H4 (cell line): ENCODE data around the gene AMBP. TPM values are rescaled to one million over a fixed set of nuclear protein-coding genes. Genes with fewer than 3 reads are reported as not detected.

Experiments used
- DNase-seq: peaks from one replicate; pipeline ENCODE4 v3.0.0-alpha.2; 2015; ENCODE audit warnings: low spot score
- total RNA-seq: library from RNA; depleted of rRNA; stranded (reverse); fragments of >200 nt; shearing (Covaris generic); gene quantifications from 2 replicates; pipeline ENCODE4 v1.2.3, GENCODE V29; 2014

AMBP gene
- total RNA-seq, 1 experiment from 2014 or later: 6.6 TPM

DNA sequence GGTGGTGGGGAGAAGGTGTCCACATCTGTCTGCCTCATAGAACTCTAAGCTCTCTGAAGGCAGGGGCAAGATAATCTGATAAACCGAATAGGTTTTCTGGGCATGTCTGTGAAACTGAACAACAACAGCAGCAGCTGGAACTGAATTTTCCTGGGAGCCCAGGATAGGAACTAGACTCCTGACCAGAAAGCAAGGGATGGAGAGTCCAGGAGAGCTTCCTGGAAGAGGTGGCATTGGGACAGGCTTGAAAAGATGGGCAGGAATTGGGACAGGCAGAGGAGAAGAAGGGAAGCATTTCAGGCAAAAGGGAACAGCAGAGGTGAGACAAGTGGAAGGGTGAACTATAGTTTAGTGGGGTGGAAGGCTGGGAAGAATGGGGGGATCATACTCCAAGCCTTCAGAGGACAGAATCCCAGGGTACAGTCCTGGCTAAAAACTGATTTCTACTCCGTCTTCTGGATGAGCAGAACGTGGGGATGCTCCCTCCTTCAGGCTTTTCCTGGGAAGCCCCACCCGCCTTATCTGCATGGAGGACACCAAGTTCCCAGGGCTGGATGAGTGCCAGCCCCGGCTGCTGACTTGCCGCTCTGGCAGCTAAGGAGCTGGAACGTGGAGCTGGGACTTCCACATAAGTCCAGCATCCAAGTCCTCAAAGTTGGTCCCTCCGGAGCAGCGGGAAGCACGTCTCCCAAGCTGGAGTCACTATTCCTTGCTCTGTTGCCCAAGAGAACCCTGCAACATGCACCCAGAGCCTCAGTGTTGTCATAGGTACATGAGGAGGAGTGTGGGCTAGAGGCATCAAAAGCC is 34.9 kb upstream of the AMBP start:
- no peak for DNase-seq

DNA sequence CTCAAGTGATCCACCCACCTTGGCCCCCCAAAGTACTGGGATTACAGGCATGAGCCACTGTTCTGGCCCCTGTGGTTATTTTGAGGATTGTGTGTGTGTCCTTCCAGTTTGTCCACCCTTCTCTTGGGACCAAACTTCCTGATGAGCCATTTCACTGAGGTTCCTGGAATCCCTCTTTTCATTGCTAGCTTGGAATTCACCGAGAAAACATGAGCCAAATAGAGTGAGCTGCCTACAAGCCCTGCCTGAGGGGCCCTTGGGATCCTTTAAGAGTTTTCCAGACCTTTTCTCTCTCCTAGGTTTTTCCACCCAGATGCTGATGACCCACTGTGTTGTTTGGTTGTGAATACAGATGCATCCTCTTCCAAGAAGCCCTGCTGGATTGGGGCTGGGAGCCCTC is 34.2 kb upstream of the AMBP start:
- no peak for DNase-seq

DNA sequence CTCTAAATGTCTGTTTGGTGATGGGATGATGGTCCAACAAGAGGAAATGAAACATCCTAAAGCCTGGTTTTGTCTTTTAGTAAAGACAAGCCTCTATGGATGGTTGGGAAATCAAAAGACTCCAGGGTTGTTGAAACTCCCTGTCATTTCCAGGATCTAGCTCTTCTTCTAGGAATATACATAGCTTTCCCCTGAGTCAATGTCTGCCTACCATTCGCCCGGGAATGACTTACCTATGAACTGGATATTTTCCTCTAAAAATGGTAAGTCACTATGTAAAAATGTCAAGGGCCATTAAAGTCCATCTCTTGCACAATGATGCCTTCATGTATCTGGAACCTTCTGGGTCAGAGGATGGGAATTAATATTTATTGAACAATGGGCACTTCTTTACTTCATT is 32.1 kb upstream of the AMBP start:
- no peak for DNase-seq

DNA sequence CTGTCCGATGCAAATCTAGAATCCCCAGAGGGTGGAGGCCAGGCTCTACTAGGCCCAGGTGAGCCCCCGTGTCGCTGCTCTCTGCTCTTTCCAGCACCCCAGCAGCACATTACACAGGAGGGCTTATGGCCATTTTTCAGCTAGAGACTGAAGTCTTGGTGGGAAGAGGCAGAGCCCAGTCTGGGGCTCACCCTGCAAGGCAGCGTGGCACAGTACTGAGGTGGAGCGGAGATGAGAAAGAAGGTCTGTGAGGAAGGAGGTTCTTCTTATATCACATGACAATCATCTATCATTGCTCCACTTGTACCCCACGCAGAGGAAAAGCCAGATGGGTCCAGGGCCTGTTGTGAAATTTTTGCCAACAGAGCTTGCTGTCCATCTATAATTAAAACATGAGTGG is 31.0 kb upstream of the AMBP start:
- DNase-seq: no peak

DNA sequence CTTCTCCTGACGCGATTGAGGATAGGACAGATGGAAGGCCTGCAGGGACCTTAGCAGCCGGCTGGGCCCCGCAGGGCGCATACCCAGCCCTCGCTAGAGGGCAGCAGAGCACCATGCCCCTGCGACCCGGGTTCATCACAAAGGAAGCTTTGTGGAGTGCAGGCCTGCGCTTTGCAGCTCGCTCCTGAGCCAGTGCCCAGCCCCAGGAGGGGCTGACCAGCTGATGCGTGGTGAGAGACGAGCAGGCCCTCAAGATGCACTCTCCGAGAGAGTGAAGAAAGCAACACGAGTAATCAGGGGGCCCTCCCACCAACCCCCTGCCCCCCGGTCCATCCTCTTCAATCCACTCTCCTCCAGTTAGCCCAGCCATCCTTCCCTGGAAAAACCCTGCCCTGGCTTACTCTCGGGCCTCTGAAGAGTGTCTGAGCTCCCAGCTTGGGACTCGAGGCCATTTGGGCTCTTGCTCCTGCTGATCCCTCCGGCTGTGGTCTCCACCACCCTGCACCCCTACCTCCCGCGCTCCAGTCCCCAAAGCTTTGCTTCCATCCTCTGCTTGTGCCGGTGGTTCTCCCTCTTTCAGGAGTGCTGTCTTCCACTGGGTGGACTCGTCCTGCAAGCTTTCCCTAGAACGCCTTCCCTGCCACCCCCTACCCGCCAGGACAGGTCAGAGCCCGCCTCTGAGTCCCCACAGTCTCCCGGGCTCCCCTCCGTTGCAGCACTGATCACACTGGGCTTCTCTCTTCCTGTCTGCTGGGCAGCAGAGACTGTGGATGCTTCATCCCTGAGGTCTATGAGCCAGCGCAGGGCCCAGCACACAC is 30.1 kb upstream of the AMBP start:
- peak; percentile 53 for DNase-seq

DNA sequence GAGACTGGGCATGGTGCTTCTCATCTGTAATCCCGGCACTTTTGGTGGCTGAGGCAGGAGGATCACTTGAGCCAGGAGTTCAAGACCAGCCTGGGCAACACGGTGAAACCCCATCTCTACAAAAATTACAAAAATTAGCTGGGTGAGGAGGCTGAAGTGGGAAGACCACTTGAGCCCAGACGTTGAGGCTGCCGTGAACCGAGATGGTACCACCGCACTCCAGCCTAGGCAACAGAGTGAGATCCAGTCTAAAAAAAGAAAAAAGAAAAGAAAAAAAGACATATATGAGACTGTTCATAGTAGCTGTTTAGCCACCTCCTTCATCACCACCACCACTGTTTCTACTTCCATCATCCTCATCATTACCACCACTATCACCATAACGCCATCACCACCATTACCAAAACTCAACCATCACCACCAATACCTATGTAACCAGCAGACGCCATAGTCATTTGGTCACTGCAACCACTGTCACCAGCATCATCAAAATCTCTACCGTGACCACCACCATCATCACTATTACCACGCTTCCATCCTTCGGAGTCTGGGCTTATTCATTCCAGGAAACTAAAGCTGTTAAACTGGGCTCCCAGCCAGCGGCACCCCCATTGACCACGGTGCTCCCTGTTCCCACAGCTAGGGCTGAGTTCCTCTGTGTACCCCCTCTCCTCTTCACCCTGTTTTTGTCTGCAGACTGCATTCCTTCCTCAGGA is 29.3 kb upstream of the AMBP start:
- DNase-seq: no peak

DNA sequence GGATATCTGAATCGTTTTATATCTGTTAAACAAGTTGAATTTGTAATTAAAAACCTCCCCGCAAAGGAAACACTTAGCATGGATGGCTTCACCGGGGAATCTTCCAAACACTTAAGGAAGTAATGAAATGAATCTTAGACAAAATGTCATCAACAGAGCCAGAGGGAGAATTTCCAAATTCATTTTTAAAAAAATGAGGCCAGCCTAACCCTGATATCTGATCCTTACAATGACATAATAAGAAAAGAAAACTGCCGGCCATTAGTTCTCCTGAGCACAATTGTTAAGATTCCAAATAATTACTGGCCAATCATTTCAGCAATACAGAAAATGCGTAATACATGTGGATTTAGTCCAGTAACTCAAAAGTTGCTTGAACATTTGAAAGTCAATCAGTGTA is 27.1 kb upstream of the AMBP start:
- DNase-seq: no peak

DNA sequence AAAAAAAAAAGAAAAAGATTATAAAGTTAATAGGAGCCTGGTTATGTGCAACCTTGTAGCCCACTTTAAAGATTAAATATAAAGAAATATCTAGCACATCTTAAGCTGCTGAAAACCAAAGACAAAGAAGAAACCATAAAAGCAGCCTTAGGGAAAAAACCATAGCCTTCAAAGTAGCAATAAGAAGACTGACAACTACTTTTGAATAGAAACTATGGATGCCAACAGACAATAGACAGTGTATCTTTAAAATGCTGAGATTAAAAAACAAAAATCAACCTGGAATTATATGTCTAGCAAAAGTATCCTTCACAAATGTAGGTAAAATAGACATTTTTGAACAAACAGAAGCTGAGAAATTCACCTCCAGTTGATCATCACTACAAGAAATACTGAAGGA is 24.4 kb upstream of the AMBP start:
- no peak for DNase-seq

DNA sequence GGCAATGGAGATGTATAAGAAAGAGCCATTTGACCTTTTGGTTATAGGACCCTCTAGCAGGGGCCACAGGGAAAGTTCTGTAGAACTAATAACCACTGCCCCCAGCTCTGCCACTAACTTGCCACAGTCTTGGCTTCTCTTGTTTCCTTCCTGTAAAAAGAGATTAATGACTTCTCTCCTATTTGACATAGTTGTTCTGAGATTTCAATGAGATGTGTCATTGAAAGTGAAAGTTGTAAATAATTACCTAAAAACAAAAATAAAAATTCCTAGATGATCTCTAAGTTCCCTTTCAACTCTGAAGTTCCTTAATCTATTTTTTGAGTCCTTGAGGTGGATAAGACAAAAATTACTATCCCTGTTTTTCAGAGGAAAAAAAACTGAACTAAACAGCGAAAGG is 22.4 kb upstream of the AMBP start:
- no peak for DNase-seq

DNA sequence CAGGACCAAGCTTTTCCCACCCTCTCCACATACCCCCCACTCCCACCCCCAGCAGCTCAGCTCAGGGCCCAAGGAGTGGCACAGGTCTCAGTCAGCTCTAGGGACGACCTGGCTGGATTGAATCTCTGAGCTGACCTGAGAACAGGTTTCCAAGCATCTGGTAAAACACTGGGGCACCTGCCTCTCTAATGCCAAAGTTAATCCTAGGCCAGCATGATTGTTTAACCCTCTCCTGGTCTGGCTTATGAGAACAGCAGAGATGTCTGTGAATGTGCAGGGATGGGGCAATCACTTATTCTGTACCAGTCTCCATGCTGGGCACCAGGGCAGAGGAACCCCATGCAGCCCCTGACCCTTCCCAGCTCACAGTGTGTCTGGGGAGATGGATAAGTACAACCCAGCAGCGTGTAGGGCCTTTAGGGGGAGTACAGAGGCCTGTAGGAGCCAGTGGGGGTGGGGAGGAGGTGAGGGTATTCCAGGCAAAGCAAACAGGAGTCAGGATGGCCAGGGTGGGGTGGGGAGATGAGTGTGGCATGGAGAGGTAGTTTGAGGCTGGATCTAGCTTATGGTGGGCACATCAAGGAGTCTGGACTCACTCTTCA is 21.7 kb upstream of the AMBP start:
- DNase-seq: no peak

DNA sequence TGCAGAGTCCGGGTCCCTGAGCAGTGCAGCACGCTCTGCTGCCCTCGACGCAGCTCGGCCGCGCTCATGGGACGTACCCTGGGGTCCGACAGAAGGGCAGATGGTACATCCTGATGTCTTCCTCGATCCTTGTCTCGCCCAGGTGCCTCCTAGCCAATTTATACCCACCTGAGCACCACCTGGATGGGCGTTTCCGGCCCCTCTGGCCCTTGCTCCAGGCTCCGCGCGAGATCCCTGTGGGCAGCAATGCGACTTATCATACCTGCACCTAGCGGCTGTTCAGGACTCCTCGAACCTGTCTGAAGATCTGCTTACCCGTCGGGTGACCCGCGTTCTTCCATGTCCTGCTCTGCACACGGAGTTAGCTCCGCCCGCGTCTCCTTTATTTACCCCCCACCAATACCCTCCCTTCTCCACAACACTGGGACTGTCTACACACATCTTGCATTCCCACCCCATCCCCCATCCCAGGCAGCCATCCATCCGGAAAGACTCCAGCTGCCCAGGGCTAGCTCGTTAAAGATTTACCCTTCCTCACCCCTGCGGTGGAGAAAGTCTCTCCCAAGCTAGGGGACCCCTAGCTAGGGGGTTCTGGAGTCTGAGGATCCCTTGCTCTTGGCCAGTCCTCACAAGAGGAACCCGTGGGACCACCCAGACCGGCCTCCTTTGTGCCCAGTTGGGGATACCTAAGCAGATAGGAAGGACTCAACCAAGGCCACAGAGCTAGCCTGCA is 21.0 kb upstream of the AMBP start, which contains the start of gene KIF12:
Gene KIF12 (minus strand): TSS at position 357 of the 733 bp plus-strand sequence. CDS start 16 bp downstream, at position 341.
- DNase-seq: no peak

DNA sequence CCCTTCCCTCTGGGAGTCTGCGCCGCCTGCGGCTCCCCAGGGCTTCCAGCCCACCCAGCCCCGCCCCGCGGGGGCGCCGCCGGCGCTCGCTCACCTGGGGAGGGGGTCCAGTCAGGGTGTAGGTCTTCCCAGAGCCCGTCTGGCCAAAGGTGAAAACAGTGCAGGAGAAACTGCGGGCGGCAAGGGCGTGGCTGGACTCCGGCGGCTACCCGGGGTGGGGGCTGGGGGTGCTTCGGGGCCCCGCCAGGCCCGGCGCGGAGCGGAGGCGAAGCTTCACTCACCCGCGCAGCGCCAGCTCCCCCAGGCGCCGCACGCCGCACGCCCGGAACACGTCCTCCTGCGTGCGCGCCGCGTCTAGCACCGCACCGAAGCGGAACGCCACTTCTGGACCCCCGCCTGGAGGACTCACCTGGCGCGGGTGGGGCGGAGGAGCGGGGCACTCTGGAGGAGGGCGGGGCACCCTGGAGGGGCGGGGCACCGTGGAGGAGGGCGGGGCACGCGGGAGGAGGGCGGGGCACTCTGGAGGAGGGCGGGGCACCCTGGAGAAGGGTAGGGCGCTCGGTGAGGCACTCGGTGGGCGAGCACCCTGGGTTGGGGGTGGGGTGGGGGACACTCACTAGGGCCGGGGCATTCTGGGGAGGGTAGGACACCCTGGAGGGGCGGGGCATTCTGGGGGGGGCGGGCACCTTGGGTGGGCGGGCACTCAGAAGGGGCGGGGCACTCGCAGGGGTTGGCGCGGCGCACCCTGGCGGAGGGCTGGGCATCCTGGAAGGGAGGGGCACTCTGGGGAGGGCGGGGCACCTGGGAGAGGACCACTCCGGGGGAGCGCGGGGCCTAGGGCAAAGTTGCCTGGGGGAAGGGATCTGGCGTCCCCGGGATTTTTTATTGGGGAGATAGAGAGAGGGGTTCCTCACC is 20.2 kb upstream of the AMBP start:
- no peak for DNase-seq

DNA sequence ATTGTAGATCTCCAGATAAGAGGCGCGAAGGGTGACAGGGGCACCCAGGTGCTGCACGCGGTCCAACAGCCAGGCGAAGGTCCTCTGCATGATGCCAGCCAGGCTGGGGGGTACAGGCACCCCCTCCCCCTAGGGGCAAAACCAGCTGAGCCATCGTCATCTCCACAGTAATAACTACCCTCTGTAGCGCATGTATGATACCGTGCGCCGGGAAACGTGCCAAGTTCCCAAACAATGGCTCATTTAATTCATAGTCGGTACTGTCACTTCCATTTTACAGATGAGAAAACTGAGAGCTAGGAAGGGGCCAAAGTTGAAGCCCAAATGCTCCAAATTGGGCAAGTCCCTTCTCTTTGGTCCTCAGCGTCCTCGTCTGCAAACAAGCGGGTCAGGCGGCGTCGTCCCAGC is 19.5 kb upstream of the AMBP start:
- DNase-seq: no peak

DNA sequence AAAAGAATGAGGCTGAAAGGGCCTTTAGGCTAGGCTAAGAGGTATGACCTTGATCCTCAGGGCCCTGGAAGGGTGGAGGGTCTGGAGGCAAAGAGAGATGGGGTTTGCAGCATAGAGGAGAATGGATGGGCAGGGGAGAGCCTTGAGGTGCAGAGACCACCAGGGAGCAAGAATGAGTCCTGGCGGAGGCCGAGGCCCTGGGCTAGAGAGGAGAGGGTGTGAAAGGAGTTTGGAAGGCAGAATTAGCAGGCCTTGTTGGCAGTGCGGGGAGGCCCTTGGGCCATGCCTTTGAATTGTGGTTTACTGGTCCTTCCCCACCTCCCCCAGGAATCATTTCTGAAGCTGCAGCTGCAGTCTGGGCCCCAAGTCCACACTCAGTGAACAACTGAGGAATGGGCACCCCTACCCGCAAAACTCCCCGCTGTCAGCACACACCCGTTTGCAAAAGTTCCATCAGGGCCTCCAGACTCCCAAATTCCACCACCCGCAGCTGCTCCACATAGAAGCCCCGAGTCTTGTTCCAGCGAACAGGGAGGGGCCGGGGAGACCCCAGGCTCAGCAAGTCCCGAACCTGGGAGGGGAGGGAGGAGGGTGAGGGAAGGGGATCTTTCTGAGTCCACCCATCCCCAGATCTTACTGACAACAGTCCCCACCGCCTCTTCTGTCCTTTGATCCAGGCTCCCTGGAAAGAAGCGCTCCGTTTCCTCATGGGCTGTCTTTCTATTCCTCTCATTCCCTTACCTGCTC is 18.9 kb upstream of the AMBP start:
- DNase-seq: no peak

DNA sequence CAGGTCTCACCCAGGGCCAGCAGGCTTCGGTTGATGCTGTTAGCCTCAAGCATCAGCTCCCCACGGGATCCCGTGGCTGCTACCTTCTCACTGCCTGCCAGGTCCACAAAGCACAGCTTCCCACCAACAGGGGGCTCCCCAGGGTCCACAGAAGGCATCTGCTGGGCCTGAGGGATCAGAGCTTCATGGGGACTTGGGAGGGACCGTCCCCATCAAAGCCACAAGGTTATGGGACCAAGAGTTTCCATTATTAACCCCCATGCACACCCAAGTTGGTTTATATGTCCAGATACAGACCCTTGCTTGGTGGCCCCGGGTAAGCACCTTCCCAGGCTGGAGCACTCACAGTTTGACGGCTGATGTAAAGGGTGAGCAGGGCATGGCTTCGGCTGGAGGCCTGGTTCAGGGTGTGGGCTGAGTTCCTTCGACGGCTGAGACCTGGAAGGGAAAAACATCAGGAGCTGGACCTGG is 18.0 kb upstream of the AMBP start:
- no peak for DNase-seq

DNA sequence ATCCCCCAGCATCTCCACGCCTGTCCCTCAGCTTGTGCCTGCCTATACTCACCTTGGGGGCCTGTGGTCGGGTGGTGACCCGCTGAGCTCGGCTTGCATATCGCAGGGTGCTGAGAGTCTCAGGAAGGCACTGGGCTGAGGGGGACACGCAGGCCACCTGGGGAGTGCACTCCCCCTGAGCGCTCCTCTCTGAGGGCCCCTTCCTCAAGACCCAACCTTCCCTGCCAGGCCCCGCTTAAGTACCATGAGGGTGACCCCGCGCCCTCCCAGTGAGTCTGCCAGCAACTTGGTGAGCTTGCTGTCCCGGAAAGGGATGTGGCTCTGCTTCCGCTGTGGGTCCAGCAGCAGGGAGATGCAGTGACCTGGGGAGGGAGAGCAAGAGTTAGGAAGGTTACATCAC is 16.9 kb upstream of the AMBP start:
- DNase-seq: no peak

DNA sequence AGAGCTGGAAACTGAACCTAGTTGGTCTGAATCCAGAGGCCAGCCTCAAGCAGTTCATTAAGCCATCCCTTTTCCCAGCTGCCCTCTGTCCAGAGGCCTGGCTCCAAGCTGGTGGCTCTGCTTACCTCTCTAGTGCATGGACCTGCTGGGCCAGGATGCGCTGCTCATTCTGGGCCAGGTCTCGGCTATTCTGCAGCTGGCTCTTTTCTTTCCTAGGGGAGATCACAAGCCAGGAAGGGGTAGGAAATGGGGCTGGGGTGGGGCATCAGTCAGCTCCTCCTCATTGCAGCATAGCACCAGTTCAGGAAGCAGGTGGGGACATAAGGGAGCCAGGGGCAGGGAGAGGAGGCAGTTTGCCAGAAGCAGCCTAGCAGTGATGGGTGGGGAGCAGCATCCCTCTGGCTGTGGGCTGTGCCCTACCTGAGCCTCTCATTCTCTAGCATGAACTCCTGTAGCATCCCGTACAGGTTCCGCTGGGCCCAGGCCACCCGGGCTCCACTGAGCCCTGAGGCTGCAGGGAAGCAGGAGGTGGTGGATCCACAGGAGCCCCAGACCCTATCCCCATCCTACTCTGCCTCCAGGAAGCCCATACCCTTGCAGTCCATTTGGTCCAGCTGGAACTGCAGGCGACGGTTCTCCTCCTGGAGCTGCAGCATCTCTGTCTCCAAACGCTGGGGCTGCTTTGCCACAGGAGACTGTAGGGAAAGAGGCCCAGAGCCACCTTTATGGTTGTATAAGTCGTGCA is 15.8 kb upstream of the AMBP start:
- no peak for DNase-seq

DNA sequence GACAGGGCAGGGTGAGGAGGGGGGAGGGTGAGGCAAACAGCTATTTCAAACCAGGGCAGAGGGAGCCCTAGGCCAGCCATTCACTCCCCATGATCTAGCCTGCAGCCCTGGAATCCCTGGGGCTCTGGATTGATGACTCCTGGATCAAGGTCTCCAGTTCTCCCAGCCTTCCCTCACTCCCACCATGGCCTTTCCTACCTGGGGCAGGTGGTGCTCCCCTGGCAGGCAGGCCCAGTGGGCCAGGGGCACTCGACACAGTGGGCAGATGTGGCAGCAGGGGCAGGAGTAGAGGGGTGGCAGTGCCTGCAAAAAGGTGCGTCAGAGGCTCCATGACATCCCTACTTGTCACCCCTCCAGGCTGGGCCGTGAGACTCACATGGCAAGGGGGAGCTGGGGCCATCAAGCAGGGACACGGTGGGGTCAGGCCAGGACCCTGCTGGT is 15.0 kb upstream of the AMBP start:
- DNase-seq: no peak

DNA sequence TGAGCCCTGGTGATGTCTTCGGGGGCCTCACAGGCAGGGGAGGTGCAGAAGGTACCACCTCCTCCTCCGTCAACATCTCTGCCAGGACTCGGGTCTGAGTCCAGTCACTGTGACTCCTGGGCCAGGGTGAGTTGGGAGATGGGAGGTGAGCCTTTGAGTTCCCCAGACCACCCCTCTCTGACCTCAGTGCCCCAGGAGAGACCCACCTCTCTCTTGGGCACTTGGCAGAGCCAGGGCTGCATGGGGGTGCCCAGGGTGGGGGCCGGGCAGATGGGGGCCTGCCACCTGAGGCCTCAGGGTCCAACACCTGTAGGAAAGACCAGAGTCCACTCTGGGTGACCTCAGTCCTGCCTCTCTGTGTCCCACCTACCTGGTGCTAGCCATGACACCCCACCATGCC is 14.2 kb upstream of the AMBP start:
- DNase-seq: no peak
